Endothelial cell of umbilical vein (primary cell): ENCODE data around the gene HSD17B8. TPM values are rescaled to one million over a fixed set of nuclear protein-coding genes. Genes with fewer than 3 reads are reported as not detected.

Source experiments
- BruUV-seq: library from RNA; stranded (reverse); fragments of 400-500 nt; replicated peaks from 2 replicates; lab custom pipeline; 2021; lab: Mats Ljungman, UMichigan
- CTCF ChIA-PET: fragments of 300-600, 350-600 bp; sonication (Branson Sonifier 250); formaldehyde crosslinking; loops from one replicate; lab custom pipeline; 2021; ENCODE audit warnings: antibody characterized with exemption, inconsistent platforms; lab: Charles Lee
- POLR2A ChIA-PET: fragments of 300-600, 350-600 bp; sonication (Branson Sonifier 250); formaldehyde crosslinking; loops from one replicate; lab custom pipeline; 2021; ENCODE audit warnings: antibody characterized with exemption, inconsistent platforms; lab: Charles Lee
- DNase-seq: peaks from one replicate; pipeline ENCODE4 v3.0.0-alpha.2; 2011; ENCODE audit warnings: low read depth, low spot score
- FAIRE-seq: peaks from 2 replicates; lab custom pipeline; 2011; peaks lifted over from hg19 to GRCh38; lab: Jason Lieb, UNC
- H2AFZ ChIP-seq: 2 replicates; pipeline ENCODE4 v1.6.0; 2012; ENCODE audit warnings: low read depth, low read length, control low read depth, inconsistent platforms
- H3K27ac ChIP-seq: 2 replicates; pipeline ENCODE4 v1.5.1; 2011; ENCODE audit warnings: low read depth, mild to moderate bottlenecking, control low read depth, low read length, moderate library complexity; ENCODE audit not compliant: insufficient read depth
- H3K27me3 ChIP-seq, 2 experiments: 2 replicates each; pipeline versions ENCODE4 v1.6.0 to v1.6.1; 2011; ENCODE audit warnings: low read length in 2 of 2, mixed read lengths in 1 of 2; ENCODE audit not compliant: control insufficient read depth in 2 of 2, insufficient read depth in 2 of 2
- H3K36me3 ChIP-seq, 2 experiments: 2 replicates in 1 of 2; 3 replicates in 1 of 2; pipeline ENCODE4 v1.5.1; 2011; ENCODE audit warnings: low read length in 2 of 2, mild to moderate bottlenecking in 1 of 2, moderate library complexity in 1 of 2; ENCODE audit not compliant: control insufficient read depth in 2 of 2, insufficient read depth in 2 of 2; ENCODE audit errors: extremely low read depth in 1 of 2
- H3K4me1 ChIP-seq: 3 replicates; pipeline ENCODE4 v1.5.1; 2011; ENCODE audit warnings: mild to moderate bottlenecking, low read length; ENCODE audit not compliant: control insufficient read depth, insufficient read depth; ENCODE audit errors: extremely low read depth
- H3K4me2 ChIP-seq: 2 replicates; pipeline ENCODE4 v1.6.1; 2011; ENCODE audit warnings: low read length, control low read depth, mixed read lengths; ENCODE audit not compliant: insufficient read depth
- H3K4me3 ChIP-seq, 3 experiments: fragments of 200-600 bp in 1 of 3; sonication (generic), shearing (Covaris generic) in 1 of 3; replicated peaks in 1 of 3; 2 replicates each; pipeline ENCODE4 v1.5.1; 2011 to 2016; ENCODE audit warnings: control low read depth in 3 of 3, low read length in 3 of 3, mild to moderate bottlenecking in 2 of 3, inconsistent platforms in 1 of 3, low read depth in 1 of 3, moderate library complexity in 1 of 3; ENCODE audit not compliant: insufficient read depth in 1 of 3
- H3K79me2 ChIP-seq: 2 replicates; pipeline ENCODE4 v1.6.0; 2012; ENCODE audit warnings: low read length, inconsistent platforms; ENCODE audit not compliant: control insufficient read depth, insufficient read depth
- H3K9ac ChIP-seq: replicated peaks from 2 replicates; pipeline ENCODE3; 2011; ENCODE audit warnings: low read length, control low read depth; ENCODE audit not compliant: insufficient read depth; ENCODE audit errors: extremely low read depth
- H3K9me1 ChIP-seq: replicated peaks from 3 replicates; pipeline ENCODE4 v1.6.0; 2011; ENCODE audit warnings: mild to moderate bottlenecking, low read length; ENCODE audit not compliant: control insufficient read depth, insufficient read depth; ENCODE audit errors: extremely low read depth
- H3K9me3 ChIP-seq: replicated peaks from 2 replicates; pipeline ENCODE4 v1.5.1; 2012; ENCODE audit warnings: low read length, inconsistent platforms; ENCODE audit not compliant: control insufficient read depth, insufficient read depth
- H4K20me1 ChIP-seq: replicated peaks from 2 replicates; pipeline ENCODE3; 2011; ENCODE audit warnings: mild to moderate bottlenecking, low read length; ENCODE audit not compliant: control insufficient read depth, insufficient read depth; ENCODE audit errors: extremely low read depth
- EZH2 ChIP-seq: IDR thresholded peaks from 2 replicates; pipeline ENCODE4 v1.6.1; 2012; ENCODE audit warnings: borderline replicate concordance, low read depth, mild to moderate bottlenecking, moderate library complexity, low read length, inconsistent platforms; ENCODE audit not compliant: severe bottlenecking
- FOS ChIP-seq: IDR thresholded peaks from 2 replicates; pipeline ENCODE4 v1.6.1; 2011; ENCODE audit warnings: mild to moderate bottlenecking, low read length, moderate library complexity, borderline replicate concordance; ENCODE audit not compliant: insufficient read depth
- GATA2 ChIP-seq: IDR thresholded peaks from 2 replicates; pipeline ENCODE4 v1.7.0; 2011; ENCODE audit warnings: low read depth, mild to moderate bottlenecking, moderate library complexity, mixed read lengths, low read length; ENCODE audit not compliant: insufficient read length, insufficient read depth
- JUN ChIP-seq: IDR thresholded peaks from 2 replicates; pipeline ENCODE4 v1.6.1; 2011; ENCODE audit warnings: borderline replicate concordance, low read depth; ENCODE audit not compliant: insufficient read length, insufficient read depth
- MYC ChIP-seq: IDR thresholded peaks from one replicate; pipeline ENCODE4 v1.6.1; 2011; ENCODE audit warnings: mild to moderate bottlenecking, low read depth, low read length
- POLR2A ChIP-seq: IDR thresholded peaks from 2 replicates; pipeline ENCODE4 v1.6.1; 2012; ENCODE audit warnings: low read depth, mild to moderate bottlenecking, control low read depth, low read length
- POLR2AphosphoS5 ChIP-seq: IDR thresholded peaks from 2 replicates; pipeline ENCODE4 v1.6.1; 2012; ENCODE audit warnings: low read depth, mild to moderate bottlenecking, control low read depth, low read length, moderate library complexity; ENCODE audit not compliant: insufficient read depth
- dilution Hi-C: fragments of 300-500 bp; cut with MboI; formaldehyde crosslinking; loops from one replicate; pipeline ENCODE4 v1.15.0; 2019; ENCODE audit warnings: low sequenced_read_pairs; ENCODE audit not compliant: extremely low pct_ligation_motif_present
- intact Hi-C: fragments of 100-400 bp; cut with micrococcal nuclease; formaldehyde crosslinking; loops from one replicate; pipeline ENCODE4 v1.10.0; 2022
- polyA plus RNA-seq, 4 experiments: library from polyadenylated mRNA; depleted of rRNA in 3 of 4; stranded (reverse) in 3 of 4; unstranded in 1 of 4; fragments of >200 nt; gene quantifications; 2 replicates each; pipeline versions ENCODE4 v1.2.1 to v1.2.3, GENCODE V29; 2011 to 2012; ENCODE audit warnings: missing spikeins in 1 of 4
- total RNA-seq: library from RNA; stranded (reverse); gene quantifications from 2 replicates; pipeline ENCODE4 v1.2.3, GENCODE V29; 2021
- TF ChIP-seq, protein P1 (sequence below), 2 donors: IDR thresholded peaks; 1 replicate in 1 of 2; 2 replicates in 1 of 2; pipeline ENCODE4 v1.5.1; 2011; ENCODE audit warnings: low read length in 2 of 2, mild to moderate bottlenecking in 2 of 2, moderate library complexity in 2 of 2, control low read depth in 1 of 2, inconsistent platforms in 1 of 2, low read depth in 1 of 2; ENCODE audit not compliant: insufficient read depth in 1 of 2; ENCODE audit errors: extremely low read depth in 1 of 2
- TF ChIP-seq, protein P2 (sequence below): IDR thresholded peaks from 2 replicates; pipeline ENCODE4 v1.6.1; 2011; ENCODE audit not compliant: insufficient read depth, insufficient read length

HSD17B8 gene
- total and polyA plus RNA-seq, 2 donors (not counting 3 experiments of a cell fraction or from before 2014, with no cell fraction given): 4.0 to 8.2 TPM

GRCh38 chr6:33202799-33203198 lies 1.7 kb upstream of the HSD17B8 start:
- no TSS peak for BruUV-seq
- FAIRE-seq (no peak), DNase-seq (no peak)
- ChIA-PET POLR2A (no interaction called here), CTCF (no interaction called here)
- H3K4me1 ChIP-seq: peaks cover 38% of the 10 kb centered on the region
- TF ChIP-seq JUN (no peak), EZH2 (no peak), GATA2 (no peak), POLR2AphosphoS5 (no peak), MYC (no peak), FOS (no peak), POLR2A (no peak)
- TF ChIP-seq, protein P1, sequence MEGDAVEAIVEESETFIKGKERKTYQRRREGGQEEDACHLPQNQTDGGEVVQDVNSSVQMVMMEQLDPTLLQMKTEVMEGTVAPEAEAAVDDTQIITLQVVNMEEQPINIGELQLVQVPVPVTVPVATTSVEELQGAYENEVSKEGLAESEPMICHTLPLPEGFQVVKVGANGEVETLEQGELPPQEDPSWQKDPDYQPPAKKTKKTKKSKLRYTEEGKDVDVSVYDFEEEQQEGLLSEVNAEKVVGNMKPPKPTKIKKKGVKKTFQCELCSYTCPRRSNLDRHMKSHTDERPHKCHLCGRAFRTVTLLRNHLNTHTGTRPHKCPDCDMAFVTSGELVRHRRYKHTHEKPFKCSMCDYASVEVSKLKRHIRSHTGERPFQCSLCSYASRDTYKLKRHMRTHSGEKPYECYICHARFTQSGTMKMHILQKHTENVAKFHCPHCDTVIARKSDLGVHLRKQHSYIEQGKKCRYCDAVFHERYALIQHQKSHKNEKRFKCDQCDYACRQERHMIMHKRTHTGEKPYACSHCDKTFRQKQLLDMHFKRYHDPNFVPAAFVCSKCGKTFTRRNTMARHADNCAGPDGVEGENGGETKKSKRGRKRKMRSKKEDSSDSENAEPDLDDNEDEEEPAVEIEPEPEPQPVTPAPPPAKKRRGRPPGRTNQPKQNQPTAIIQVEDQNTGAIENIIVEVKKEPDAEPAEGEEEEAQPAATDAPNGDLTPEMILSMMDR (IDR thresholded peaks at IDR 0.05; ENCODE audit: extremely low read depth in 1 of 2, insufficient read depth in 1 of 2, low read depth in 1 of 2, low read length in 2 of 2): no peak
- TF ChIP-seq, protein P2, sequence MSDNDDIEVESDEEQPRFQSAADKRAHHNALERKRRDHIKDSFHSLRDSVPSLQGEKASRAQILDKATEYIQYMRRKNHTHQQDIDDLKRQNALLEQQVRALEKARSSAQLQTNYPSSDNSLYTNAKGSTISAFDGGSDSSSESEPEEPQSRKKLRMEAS: no peak
- no peaks in the 10 kb centered on the region for H4K20me1 ChIP-seq
- dilution Hi-C loops (no loop called here), intact Hi-C loops (loop anchor here (5.0 kb wide), 2 partner anchors 110 to 230 kb away; partner anchors contain the start of gene TAPBP)
- no peak overlapping the region for H3K4me3 ChIP-seq
- H3K27ac ChIP-seq: no peak overlapping the region
- H3K9ac ChIP-seq: no peak overlapping the region
- H3K4me2 ChIP-seq: no peak overlapping the region
- no peaks in the 10 kb centered on the region for H3K27me3 ChIP-seq
- no peaks in the 10 kb centered on the region for H3K9me1 ChIP-seq
- H2AFZ ChIP-seq: no peak overlapping the region
- peaks cover 40% of the 10 kb centered on the region for H3K79me2 ChIP-seq
- no peaks in the 10 kb centered on the region for H3K9me3 ChIP-seq
- H3K36me3 ChIP-seq: peaks cover 12 to 17% of the 10 kb centered on the region in 2 experiments
